GM12892 (cell line): Measurements from ENCODE around the gene PELI1.

Experiments
- POLR2A ChIP-seq: IDR thresholded peaks from 2 replicates; pipeline ENCODE4 v1.6.1; 2011; ENCODE audit warnings: low read depth, low read length, control low read depth
- TAF1 ChIP-seq: IDR thresholded peaks from 2 replicates; pipeline ENCODE4 v1.6.1; 2011; ENCODE audit warnings: low read depth, mild to moderate bottlenecking, control low read depth, low read length, borderline replicate concordance

DNA sequence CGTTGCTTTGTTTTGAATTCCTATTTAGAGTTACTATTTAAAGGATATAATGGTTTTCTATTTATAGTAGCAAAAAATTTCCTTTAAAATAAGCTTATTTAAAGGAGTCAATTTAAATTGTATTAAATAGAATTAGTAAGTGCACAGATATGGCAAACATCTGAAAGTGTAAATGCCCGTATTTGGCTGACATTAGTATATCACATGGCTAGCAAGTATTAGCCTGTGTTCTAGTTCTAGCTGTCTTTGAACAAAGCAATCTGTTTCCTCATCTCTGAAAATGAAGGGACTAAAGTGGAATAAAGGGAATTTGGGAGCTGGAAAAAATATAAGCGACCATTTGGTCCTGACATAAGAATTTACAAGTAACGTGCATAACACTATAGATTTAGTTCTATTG lies 32.2 kb downstream of the PELI1 start:
- no peak for TF ChIP-seq POLR2A
- TF ChIP-seq TAF1 = no peak
